ENCODE data around the gene DIP2C. TPM values are rescaled to one million over a fixed set of nuclear protein-coding genes. Genes with fewer than 3 reads are reported as not detected.
"Not testable (repeated sequence)": the region's sequence is repeated elsewhere in the genome, so short reads cannot be mapped to it uniquely, and the experiment has no call there.

The DIP2C gene
- total RNA-seq, 1 donor from 2014 or later = 3.6 TPM

GRCh38 chr10:437698-438490 is 251.6 kb downstream of the DIP2C start:
- ATAC-seq = no peak

- ATAC-seq = no peak
These were observed 252.4 kb downstream of the DIP2C start for GRCh38 chr10:436911-437665.

- ATAC-seq = no peak
These were observed 253.3 kb downstream of the DIP2C start for GRCh38 chr10:436013-436697.

DNA sequence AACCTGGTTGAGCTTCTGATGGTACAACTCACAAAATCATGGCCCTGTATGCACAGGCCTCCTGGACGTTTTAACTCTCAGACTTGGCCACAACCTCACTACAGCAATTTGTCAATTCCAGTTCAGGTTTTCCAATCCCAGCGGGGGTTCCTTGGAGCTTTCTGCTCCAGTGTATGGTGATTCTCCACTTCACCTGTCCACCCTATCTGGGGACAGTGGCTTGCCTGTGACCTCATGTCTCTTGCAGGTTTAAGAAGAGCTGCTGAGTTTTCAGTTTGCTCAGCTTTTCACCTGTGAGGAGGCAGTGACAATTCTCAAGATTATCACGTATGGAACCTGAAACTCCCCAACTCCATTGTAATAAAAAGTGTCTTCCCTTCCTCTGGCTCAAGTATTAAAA is 254.1 kb downstream of the DIP2C start:
- ATAC-seq = no peak

DNA sequence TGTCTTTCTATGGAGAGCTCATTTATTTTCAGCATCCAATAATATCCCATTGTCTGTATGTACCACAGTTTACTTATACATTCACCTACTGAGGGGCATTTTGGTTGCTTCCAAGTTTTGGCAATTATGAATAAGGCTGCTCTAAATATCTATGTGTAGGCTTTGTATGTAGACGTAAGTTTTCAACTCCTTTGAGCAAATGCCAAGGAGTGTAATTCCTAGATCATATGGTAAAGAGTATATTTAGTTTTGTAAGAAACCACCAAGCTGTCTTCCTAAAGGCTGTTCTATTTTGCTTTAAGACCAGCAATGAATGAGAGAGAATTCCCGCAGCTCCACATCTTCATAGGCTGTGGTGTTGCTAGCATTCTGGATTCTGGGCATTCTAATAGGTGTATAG is 259.8 kb downstream of the DIP2C start:
- no peak for ATAC-seq

- no peak for ATAC-seq
These were observed 261.5 kb downstream of the DIP2C start for GRCh38 chr10:427761-428519.

- ATAC-seq = not testable (repeated sequence)
These were observed 264.1 kb downstream of the DIP2C start for GRCh38 chr10:425365-425764.

DNA sequence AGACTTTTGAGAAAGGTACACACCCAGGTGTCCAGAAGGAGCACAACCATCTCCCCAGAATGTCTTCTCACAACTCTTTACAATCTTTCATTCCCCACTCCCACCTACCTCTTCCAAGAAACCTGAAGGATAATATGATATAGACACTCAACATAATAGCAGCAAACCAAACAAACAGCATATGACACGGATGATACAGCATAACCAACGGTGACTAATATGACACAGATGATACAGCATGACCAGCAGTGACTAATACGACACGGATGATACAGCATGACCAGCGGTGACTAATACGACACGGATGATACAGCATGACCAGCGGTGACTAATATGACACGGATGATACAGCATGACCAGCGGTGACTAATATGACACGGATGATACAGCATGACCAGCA is 264.7 kb downstream of the DIP2C start:
- not testable (repeated sequence) for ATAC-seq

DNA sequence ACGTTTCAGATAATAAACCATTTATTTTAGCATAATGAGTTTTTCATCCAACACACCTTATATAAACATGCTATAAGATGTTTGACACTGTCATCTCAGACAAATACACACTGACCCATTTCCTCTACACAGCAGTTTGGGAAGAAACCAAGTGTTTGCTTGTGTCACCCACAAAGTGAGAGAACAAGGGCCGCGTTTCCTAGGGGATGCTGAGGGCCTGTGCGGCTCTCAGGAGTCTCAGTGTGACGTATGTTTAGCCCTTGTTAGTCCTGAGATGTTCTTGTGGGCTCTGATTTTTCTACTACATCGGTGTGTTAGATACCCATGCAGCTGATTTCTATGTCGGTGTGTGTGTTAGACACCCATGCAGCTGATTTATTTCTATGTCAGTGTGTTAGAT is 266.3 kb downstream of the DIP2C start:
- no peak for ATAC-seq

- no peak for ATAC-seq
These were observed 266.8 kb downstream of the DIP2C start for GRCh38 chr10:422675-423074.

DNA sequence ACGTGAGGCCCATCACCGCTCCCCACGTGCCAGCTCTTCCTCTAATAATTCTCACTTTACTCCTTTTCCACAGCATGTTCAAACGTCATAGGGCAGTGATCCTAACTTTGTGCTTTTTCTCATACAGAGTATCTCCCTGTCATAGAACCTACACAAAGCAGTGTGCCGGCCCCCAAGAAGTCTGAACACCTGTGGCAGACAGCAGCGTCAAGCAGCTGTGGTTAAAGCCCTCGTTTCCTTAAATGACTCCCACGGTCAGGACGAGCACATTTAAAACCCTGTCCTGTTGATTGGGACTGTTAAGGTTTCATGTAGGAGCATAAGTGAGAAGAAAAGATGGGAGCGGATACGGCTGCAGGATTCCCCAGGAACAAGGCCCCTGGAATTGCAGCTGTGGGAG is 267.2 kb downstream of the DIP2C start:
- no peak for ATAC-seq

DNA sequence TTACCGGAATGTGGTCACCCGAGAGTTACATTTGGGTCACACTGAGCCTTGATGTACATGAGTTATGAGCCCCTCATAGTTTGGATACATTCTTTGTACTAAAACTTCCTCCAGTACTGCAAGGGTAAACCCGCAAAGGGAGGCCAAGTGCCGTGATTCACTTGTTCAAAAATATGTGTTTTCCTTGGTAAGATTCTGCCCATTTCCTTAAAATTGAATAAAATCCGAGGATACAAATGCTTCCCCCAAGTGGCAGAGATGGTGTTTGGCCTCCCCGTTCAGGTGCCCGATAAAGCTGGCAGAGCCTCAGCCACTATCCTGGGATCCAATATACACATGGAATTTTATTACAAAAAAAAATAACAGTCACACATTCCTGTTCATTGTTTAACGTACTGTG is 268.3 kb downstream of the DIP2C start:
- ATAC-seq = no peak

DNA sequence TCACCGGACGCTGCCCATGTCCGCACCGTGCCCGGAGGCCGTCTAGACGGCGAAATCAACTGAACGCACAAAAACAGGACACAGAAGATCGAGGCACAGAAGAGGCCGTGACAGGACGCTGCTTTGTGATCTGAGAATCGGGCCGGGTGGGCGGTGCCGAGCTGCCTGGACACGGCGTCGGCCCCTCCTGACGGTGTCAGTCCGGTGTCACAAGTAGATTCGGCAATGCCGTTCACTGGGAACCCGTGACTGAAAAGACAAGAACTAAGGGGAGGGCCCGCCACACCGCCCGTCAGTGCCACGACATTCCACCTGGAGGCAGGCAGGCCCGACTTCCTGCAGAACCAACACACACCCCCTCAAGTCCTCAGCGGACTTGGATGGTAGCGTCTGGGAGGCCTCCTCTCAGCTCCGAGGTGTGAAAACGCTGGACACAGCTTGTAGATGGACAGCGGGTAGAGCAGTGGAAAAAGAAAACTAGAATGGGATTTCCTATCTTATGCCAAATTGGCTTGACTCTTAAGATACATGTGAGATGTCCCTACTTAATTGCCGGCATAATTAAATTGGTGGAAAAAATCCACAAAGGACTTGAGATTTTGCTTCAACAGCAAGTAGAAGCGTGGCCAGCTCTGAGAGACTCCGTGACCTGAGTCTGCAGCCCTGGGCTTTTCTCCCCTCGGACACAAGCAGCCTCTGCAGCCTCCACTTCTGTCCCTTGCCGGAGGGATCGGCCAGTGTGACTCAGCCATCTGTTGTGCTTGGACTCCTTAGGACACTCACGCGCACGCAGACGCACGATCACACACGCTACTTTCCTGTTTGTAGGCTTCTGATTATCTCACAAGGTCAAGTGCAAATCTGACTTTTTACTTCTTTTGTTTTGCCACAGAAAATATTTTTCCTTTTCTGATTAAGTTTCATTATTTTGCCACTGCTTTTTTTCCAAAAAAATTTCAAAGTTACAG is 269.0 kb downstream of the DIP2C start:
- no peak for ATAC-seq

DNA sequence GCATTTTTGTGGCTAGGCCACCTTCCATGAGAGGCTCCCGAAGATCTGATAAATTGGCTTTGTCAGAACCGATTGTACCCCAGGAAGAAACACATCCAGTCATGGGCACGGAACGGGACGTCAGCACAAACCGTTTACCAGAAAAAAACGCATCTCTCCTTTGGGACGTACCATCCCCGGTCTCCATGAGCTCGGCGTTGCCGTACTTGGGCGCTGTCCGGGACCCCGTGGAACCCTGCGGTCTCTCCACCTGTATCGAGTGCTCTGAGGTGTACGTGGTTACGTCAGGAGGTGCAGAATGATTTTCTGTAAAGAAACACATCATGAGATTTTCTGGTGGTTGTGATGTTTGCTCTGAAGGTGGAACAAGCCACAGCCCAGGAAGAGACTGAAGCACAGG is 270.6 kb downstream of the DIP2C start:
- no peak for ATAC-seq

GRCh38 chr10:418226-418625 is 271.2 kb downstream of the DIP2C start:
- ATAC-seq = no peak

GRCh38 chr10:416091-416515 is 273.4 kb downstream of the DIP2C start:
- ATAC-seq = no peak

DNA sequence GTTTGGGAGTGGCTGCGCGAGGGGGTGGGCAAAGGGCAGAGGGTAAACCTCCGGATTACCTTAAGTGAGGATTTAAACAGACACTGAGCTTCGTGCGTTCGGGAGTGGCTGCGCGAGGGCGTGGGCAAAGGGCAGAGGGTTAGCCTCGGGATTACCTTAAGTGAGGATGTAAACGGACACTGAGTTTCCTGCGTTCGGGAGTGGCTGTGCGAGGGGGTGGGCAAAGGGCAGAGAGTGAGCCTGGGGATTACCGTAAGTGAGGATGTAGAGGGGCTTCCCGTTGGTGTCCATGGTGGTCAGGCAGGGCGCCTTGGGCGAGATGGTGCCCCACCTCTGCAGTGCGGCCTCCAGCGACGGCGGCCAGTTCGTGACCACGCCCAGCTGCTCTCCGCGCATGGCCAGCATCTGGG is 275.8 kb downstream of the DIP2C start:
- no peak for ATAC-seq

DNA sequence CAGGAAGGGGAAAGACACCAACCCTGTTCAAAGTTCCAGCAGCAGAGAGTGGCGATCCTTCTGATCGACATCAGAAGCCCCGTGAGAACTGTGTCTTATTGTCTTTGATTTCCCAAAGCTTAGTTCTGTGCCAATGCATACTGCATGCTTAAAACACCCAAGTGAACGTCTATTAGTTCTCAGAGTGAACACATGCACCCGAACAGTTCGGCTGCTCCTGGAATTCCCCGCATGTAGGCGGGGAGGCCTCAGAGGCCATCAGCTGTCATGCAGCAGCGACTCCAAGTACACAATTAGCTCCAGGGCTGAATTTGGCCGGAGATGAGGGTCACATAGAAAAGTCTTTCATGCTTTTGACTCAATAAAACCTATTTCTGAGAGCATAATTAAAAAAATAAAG is 277.4 kb downstream of the DIP2C start:
- ATAC-seq = no peak

GRCh38 chr10:411603-412002 is 277.9 kb downstream of the DIP2C start:
- ATAC-seq = no peak

GRCh38 chr10:409408-410040 is 279.9 kb downstream of the DIP2C start:
- no peak for ATAC-seq

DNA sequence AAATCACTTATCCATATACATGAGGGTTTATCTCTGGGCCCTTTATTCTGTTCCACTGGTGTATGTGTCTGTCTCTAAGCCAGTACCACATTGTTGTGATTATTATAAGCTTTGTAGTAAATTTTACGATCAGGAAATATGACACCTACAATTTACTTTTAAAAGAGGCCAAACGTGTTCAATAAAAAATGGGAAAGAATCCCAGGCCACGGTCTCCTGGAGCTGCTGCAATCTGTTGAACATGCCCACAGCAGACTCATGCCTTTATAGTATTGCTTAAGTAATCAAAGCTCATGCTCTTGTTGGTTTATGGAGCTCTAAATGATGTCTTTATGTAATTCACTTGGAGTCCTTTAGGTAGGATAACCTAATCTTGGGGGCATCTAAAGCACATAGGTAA is 281.2 kb downstream of the DIP2C start:
- ATAC-seq = no peak
